GM19099 (cell line): Measurements from ENCODE around the gene MIPEP.

Source experiments
- POLR2A ChIP-seq: IDR thresholded peaks from 3 replicates; pipeline ENCODE4 v1.6.1; 2011; ENCODE audit warnings: low read depth; ENCODE audit not compliant: insufficient read length; ENCODE audit errors: extremely low read depth

Gene MIPEP

GRCh38 chr13:23865026-23865425 lies 24.2 kb downstream of the MIPEP start:
- no peak for TF ChIP-seq POLR2A

GRCh38 chr13:23861310-23861709 lies 27.9 kb downstream of the MIPEP start:
- no peak for TF ChIP-seq POLR2A

GRCh38 chr13:23859904-23860303 lies 29.3 kb downstream of the MIPEP start:
- TF ChIP-seq POLR2A: no peak

GRCh38 chr13:23859455-23859854 lies 29.7 kb downstream of the MIPEP start:
- no peak for TF ChIP-seq POLR2A

GRCh38 chr13:23858546-23858945 lies 30.7 kb downstream of the MIPEP start:
- no peak for TF ChIP-seq POLR2A

GRCh38 chr13:23856008-23856750 lies 33.0 kb downstream of the MIPEP start:
- TF ChIP-seq POLR2A: no peak

- TF ChIP-seq POLR2A: no peak
Observed at GRCh38 chr13:23855360-23855759, 33.8 kb downstream of the MIPEP start.

- TF ChIP-seq POLR2A: no peak
Observed at GRCh38 chr13:23852351-23852750, 36.8 kb downstream of the MIPEP start.

- no peak for TF ChIP-seq POLR2A
Observed at GRCh38 chr13:23851106-23851505, 38.1 kb downstream of the MIPEP start.

- no peak for TF ChIP-seq POLR2A
Observed at GRCh38 chr13:23850134-23850533, 39.1 kb downstream of the MIPEP start.

GRCh38 chr13:23849670-23850069 lies 39.5 kb downstream of the MIPEP start:
- no peak for TF ChIP-seq POLR2A

- TF ChIP-seq POLR2A: no peak
Observed at GRCh38 chr13:23848646-23849141, 40.5 kb downstream of the MIPEP start.

- no peak for TF ChIP-seq POLR2A
Observed at GRCh38 chr13:23848019-23848418, 41.2 kb downstream of the MIPEP start.

GRCh38 chr13:23847497-23847896 lies 41.7 kb downstream of the MIPEP start:
- no peak for TF ChIP-seq POLR2A

GRCh38 chr13:23845105-23845725 lies 44.0 kb downstream of the MIPEP start:
- no peak for TF ChIP-seq POLR2A

GRCh38 chr13:23844132-23844531 lies 45.1 kb downstream of the MIPEP start:
- TF ChIP-seq POLR2A: no peak
